ENCODE results near the gene PLB1.

- TF ChIP-seq POLR2AphosphoS5 (IDR thresholded peaks at IDR 0.05; ENCODE audit: low read depth, low read length) (no peak), POLR2A (IDR thresholded peaks at IDR 0.05; ENCODE audit: low read depth, low read length) (no peak)
Observed at GRCh38 chr2:28570431-28570830, 74.6 kb downstream of the PLB1 start.

Data from GM12891 (cell line).